SKM-1 (cell line): ENCODE results near the gene FRG2B.
"Not testable (repeated sequence)": the region's sequence is repeated elsewhere in the genome, so short reads cannot be mapped to it uniquely, and the experiment has no call there.

Experiments used
- DNase-seq: peaks from one replicate; lab custom pipeline; 2025; ENCODE audit not compliant: unreplicated experiment; lab: John Stamatoyannopoulos, UW

Gene FRG2B

DNA sequence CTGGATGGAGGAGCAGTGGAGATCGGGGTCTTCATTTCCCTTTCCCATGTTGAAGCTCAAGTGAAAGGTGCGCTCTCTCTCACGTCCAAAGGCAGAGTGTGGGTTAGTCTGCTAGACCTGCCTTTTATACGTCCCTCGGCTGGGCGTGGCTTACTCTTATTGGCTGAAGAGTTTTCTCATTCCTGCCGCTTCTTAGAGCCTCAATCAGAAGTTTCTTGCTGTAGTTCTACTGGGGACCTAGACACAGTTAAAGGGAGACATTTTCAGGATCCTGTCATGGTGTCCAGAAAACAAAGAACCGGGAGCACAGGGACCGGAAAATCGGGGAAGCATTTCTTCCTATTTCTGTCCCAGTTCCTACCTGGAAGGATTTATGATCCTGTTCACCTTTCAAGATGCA is at the start of gene FRG2B:
TSS of gene FRG2B (minus strand) at position 101 of the 400 bp plus-strand sequence. CDS start at position 48, 53 bp downstream.
- not testable (repeated sequence) for DNase-seq

DNA sequence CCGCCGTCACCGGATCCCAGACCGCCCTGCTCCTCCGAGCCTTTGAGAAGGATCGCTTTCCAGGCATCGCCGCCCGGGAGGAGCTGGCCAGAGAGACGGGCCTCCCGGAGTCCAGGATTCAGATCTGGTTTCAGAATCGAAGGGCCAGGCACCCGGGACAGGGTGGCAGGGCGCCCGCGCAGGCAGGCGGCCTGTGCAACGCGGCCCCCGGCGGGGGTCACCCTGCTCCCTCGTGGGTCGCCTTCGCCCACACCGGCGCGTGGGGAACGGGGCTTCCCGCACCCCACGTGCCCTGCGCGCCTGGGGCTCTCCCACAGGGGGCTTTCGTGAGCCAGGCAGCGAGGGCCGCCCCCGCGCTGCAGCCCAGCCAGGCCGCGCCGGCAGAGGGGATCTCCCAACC is 40.9 kb upstream of the FRG2B start:
- DNase-seq, result not testable (repeated sequence)

DNA sequence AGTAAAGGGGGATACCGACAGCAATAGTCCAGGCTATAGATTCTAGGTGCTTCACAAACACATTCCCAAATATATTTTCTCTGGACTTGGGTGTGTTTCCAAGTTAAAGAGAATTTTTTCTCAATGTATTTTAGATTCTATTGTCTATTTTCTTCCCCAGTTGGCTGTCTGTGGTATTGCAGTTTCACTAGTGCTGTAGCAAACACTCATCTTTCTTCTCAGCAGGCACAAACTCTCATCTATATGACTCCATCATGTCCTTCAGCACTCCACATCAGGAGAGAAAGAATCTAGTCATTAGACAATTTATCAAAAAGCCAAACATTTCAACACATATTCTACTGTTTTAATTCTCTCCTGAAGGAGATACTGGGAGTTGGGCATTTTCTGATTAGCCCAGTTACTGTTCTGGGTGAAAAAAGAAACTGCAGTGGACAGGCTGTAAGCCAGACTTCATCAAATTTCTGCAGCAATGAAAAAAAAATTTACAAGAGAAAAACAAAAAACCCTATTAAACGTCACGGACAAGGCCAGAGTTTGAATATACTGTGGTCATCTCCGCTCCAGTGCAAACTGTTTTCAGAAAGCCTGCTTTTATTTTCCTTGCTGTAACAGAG is 37.1 kb upstream of the FRG2B start:
- DNase-seq, result not testable (repeated sequence)

DNA sequence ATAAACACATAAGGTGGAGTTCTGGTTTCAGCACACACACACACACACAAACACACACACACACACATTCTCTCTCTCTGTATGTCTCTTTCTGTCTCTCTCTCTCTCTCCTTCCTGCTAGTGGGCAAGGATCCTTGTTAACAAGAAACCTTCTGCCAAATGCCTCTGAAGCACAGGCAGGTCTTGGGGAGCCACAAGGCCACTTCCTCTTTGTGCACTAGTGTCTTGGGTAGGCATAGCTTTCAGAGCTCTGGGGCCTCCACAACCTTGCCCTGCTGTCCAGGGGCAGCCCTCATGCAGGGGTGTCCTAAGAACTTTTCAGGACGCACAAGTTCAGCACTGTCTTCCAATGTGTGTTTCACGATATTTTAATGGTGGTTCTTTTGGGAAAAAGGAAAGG is 34.5 kb upstream of the FRG2B start:
- DNase-seq, result not testable (repeated sequence)

GRCh38 chr10:133660516-133660915 is 33.9 kb upstream of the FRG2B start:
- not testable (repeated sequence) for DNase-seq

- DNase-seq, result not testable (repeated sequence)
Measured at GRCh38 chr10:133657276-133657675, 30.7 kb upstream of the FRG2B start.

GRCh38 chr10:133648872-133649455 is 22.4 kb upstream of the FRG2B start:
- not testable (repeated sequence) for DNase-seq

- DNase-seq, result not testable (repeated sequence)
Measured at GRCh38 chr10:133647075-133647748, 20.6 kb upstream of the FRG2B start.

DNA sequence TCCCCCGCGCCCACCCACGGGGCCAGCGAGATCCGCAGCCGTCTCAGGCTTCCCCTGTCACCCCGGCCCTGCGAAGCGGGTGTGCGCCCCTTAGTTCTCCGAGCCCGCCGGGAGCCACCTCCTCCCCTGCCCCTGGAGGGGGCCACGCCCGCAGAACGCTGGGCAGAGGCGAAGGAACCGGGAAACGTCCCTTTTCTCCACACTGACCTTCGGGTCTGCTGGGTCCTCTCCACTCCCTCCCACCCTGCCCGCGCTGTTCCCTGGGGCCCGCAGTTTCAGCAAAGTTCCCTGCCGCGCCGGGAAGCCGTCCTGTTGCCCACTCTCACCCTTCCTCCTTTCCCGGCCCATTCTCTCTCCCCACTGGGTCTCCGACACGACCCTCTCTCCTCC is 11.2 kb upstream of the FRG2B start:
- DNase-seq, result not testable (repeated sequence)

GRCh38 chr10:133637202-133637845 is 10.7 kb upstream of the FRG2B start:
- DNase-seq, result not testable (repeated sequence)

DNA sequence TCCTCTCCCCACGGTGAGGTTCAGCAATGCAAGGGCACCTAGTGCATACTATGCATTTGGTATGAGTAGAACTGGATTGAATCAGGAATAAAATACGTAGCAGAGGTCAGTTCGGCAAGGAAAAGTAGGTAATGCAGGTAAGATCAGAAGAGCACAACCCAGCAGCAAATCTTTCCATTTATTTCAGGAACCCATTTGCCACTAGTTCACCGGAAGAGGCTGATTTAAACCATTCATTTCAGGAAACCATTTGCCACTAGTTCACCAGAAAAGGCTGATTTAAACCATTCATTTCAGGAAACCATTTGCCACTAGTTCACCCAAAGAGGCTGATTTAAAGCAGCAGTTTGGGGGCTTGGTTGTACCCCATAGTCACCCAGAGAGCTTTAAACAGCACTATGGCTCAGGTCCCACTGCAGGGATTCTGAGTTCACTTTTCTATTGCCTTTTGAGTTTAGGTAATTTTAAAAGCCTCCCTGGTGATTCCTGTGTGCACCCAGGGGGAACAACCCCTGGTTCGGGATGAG is 4.2 kb upstream of the FRG2B start:
- not testable (repeated sequence) for DNase-seq

- DNase-seq, result not testable (repeated sequence)
Measured at GRCh38 chr10:133622544-133622943, 4.1 kb downstream of the FRG2B start.

DNA sequence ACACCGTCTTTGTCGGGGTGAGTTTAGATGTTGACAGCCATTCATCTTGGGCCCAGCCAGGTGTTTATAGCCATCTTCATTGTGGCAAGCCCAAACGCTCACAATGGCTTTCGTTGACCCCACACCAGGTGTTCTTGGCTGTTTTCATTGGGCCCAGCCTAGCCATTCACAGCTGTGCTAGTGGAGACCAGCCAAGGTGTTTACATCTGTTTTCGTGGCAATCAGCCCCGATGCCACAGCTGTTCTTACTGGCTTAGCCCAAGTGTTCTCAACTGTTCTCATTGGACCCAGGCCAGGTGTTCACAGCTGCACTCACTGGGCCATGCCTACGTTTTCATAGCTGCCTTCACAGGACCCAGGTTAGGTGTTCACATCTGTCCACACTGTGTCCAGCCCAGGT is 7.7 kb downstream of the FRG2B start:
- DNase-seq, result no peak

- DNase-seq, result no peak
Measured at GRCh38 chr10:133617196-133617595, 9.4 kb downstream of the FRG2B start.

DNA sequence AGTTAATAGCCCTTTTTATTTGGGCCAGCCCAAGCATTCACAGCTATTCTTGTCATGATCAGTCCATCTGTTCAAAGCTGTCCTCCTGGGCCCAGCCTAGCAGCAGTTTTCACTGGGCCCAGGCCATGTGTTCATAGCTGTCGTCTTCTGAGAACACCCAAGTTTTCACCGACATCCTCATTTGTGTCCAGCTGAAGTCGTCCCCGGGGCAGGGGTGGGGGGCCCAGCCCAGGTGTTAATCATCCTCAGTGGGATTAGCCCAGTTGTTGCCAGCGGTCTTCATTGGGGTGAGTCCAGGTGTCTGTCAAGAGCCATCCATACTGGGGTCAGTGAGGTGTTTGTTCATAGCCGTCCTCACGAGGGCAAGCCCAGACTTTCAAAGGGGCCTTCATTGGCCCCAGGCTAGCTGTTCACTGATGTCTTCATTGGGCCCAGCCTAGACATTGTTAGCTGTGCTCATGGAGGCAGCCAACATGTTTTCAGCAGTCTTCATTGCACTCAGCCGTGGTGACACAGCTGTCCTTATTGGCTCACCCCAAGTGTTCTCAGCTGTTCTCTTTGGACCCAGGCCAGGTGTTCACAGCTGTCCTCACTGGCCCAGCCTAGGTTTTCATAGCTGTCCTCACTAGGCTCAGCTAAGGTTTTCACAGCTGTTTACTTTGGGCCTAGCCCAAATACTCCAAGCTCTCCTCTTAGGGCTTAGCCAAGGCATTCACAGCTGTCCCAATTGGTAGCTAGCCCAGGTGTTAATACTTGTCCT is 10.0 kb downstream of the FRG2B start:
- DNase-seq, result no peak

- no peak for DNase-seq
Measured at GRCh38 chr10:133614830-133615580, 11.6 kb downstream of the FRG2B start.

- DNase-seq, result no peak
Measured at GRCh38 chr10:133613699-133614098, 12.9 kb downstream of the FRG2B start.

DNA sequence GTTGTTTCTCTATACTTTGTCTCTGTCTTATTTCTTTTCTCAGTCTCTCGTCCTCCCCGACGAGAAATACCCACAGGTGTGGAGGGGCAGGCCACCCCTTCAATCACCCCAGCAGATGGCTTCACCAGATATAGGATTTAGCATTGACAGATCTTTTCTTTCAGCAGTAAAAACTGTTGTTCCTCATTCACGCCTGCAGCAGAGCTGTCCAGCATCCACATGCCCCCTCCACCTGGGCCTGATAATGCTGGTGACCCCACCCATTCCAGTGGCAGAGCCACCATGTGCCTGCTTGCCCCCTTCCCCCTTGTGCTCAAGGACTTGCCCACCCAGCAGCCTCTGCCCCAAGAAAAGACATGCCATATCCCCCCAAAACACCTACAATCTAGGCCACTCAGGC is 15.5 kb downstream of the FRG2B start:
- DNase-seq, result no peak

DNA sequence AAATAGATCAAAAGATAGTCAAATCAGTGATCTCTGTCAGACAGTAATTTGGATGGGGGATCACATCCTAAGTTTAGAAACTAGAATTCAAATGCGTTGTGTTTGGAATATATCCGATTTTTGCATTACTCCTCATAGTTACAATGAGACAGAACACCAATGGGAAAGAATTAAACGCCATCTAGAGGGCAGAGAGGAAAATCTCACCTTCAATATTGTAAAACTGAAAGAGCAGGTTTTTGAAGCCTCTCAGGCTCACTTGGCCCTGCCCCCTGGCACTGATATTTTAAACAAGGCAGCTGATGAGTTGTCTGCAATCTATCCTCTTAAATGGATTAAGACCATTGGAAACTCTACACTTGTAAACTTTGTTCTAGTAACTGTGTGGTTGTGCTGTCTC is 17.7 kb downstream of the FRG2B start:
- no peak for DNase-seq

GRCh38 chr10:133603434-133603833 is 23.2 kb downstream of the FRG2B start:
- DNase-seq, result not testable (repeated sequence)
